GM12801 (cell line): ENCODE data around the gene ZNF787.

ENCODE experiments used
- CTCF ChIP-seq: IDR thresholded peaks from one replicate; pipeline ENCODE4 v1.5.1; 2011; ENCODE audit warnings: control low read depth; ENCODE audit not compliant: insufficient read length; ENCODE audit errors: extremely low read depth

Gene ZNF787

GRCh38 chr19:56134654-56134921 is 13.5 kb upstream of the ZNF787 start:
- TF ChIP-seq CTCF = no peak

GRCh38 chr19:56133858-56134653 is 13.0 kb upstream of the ZNF787 start:
- no peak for TF ChIP-seq CTCF

- TF ChIP-seq CTCF = no peak
Measured at GRCh38 chr19:56132316-56132822, 11.3 kb upstream of the ZNF787 start.

- no peak for TF ChIP-seq CTCF
Measured at GRCh38 chr19:56131651-56132050, 10.6 kb upstream of the ZNF787 start.

- TF ChIP-seq CTCF = no peak
Measured at GRCh38 chr19:56130006-56130405, 8.9 kb upstream of the ZNF787 start.

- TF ChIP-seq CTCF = no peak
Measured at GRCh38 chr19:56126983-56127780, 6.1 kb upstream of the ZNF787 start.

- TF ChIP-seq CTCF = no peak
Measured at GRCh38 chr19:56125806-56126590, 4.9 kb upstream of the ZNF787 start.
